ENCODE measurements around the gene LEMD3. TPM values are rescaled to one million over a fixed set of nuclear protein-coding genes. Genes with fewer than 3 reads are reported as not detected.

Gene LEMD3
- total RNA-seq, 2 donors from 2014 or later, result 55.6 to 102 TPM

DNA sequence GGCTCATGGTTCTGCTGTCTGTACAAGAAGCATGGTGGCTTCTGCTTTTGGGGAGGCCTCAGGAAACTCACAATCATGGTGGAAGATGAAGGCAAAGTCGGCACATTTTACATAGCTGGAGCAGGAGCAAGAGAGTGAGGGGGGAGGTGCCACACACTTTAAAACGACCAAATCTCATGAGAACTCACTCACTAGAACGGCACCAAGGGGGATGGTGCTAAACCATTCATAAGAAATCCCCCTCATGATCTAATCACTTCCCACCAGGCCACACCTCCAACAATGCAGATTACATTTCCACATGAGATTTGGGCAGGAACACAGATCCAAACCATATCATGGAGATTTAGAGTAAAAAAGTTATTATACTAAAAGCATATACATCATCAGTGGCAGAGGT is 13.6 kb upstream of the LEMD3 start:
- intact Hi-C loops (cut with DNase I), result no loop called here
- Histone ChIP-seq H3K27me3 (replicated peaks; ENCODE audit: insufficient read depth) (no peaks in the 10 kb centered on the region), H3K36me3 (no peaks in the 10 kb centered on the region), H3K4me1 (replicated peaks) (no peaks in the 10 kb centered on the region), H3K9me3 (no peaks in the 10 kb centered on the region), H3K27ac (no peak overlapping the region), H3K4me3 (no peak overlapping the region)
- TF ChIP-seq POLR2AphosphoS5 (IDR thresholded peaks at IDR 0.05) (no peak), POLR2A (IDR thresholded peaks at IDR 0.05) (no peak)
- TF ChIP-seq, protein P1, sequence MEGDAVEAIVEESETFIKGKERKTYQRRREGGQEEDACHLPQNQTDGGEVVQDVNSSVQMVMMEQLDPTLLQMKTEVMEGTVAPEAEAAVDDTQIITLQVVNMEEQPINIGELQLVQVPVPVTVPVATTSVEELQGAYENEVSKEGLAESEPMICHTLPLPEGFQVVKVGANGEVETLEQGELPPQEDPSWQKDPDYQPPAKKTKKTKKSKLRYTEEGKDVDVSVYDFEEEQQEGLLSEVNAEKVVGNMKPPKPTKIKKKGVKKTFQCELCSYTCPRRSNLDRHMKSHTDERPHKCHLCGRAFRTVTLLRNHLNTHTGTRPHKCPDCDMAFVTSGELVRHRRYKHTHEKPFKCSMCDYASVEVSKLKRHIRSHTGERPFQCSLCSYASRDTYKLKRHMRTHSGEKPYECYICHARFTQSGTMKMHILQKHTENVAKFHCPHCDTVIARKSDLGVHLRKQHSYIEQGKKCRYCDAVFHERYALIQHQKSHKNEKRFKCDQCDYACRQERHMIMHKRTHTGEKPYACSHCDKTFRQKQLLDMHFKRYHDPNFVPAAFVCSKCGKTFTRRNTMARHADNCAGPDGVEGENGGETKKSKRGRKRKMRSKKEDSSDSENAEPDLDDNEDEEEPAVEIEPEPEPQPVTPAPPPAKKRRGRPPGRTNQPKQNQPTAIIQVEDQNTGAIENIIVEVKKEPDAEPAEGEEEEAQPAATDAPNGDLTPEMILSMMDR (IDR thresholded peaks at IDR 0.05), result no peak
- no peak for DNase-seq (ENCODE audit: low spot score)
- 72% methylated on average over 3 of the region's 3 CpGs for WGBS

DNA sequence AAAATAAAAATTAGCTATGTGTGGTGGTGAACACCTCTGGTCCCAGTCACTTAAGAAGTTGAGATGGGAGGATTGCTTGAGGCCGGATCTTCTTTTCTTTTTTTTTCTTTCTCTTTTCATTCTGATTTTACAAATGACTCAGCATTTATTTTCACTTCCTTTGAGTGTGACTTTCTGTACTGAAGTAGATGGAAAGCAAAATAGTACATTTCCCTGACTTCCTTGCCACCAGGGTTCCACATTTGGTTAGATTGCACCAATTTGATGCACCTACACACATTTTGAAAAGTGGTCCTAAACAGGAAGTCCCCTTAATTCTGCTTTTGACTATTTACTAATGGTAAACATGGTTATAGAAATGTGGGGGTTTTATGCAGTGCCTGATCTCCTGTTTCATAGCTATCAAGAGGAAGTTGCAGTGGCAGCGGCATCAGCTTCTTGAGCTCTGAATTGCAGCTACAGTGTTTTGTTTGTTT is 13.0 kb upstream of the LEMD3 start:
- Histone ChIP-seq H3K9me3 (no peaks in the 10 kb centered on the region), H3K36me3 (no peaks in the 10 kb centered on the region), H3K27ac (no peak overlapping the region), H3K27me3 (replicated peaks; ENCODE audit: insufficient read depth) (no peaks in the 10 kb centered on the region), H3K4me3 (no peak overlapping the region), H3K4me1 (replicated peaks) (no peaks in the 10 kb centered on the region)
- intact Hi-C loops (cut with DNase I), result no loop called here
- TF ChIP-seq, protein P1 (IDR thresholded peaks at IDR 0.05), result no peak
- TF ChIP-seq POLR2AphosphoS5 (IDR thresholded peaks at IDR 0.05), result no peak
- TF ChIP-seq POLR2A (IDR thresholded peaks at IDR 0.05), result no peak
- no peak for DNase-seq (ENCODE audit: low spot score)
- WGBS, result 87% methylated on average over 2 of the region's 2 CpGs

DNA sequence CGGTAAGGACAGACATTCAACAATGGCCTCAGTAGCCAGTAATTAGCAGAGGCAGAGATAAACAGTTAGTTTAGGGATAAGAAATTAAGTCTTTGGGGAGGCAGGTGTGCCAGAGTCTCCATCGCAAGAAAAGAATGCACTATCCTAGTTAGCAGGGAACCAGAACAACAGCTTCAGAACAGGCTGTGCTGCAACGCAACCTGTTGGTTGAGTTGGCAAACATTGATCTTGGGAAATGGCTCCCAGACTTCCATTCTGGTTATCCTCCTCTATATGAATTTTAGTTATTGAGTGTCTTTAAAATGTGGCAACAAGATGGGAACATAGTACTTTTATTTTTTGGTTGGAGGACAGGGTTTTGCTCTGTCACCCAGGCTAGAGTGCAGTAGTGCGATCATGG is 12.3 kb upstream of the LEMD3 start:
- Histone ChIP-seq H3K4me3 (no peak overlapping the region), H3K9me3 (no peaks in the 10 kb centered on the region), H3K27me3 (replicated peaks; ENCODE audit: insufficient read depth) (no peaks in the 10 kb centered on the region), H3K27ac (no peak overlapping the region), H3K4me1 (replicated peaks) (no peaks in the 10 kb centered on the region), H3K36me3 (no peaks in the 10 kb centered on the region)
- 81% methylated on average over 4 of the region's 4 CpGs for WGBS
- intact Hi-C loops (cut with DNase I), result no loop called here
- TF ChIP-seq, protein P1 (IDR thresholded peaks at IDR 0.05), result no peak
- TF ChIP-seq POLR2A (IDR thresholded peaks at IDR 0.05) (no peak), POLR2AphosphoS5 (IDR thresholded peaks at IDR 0.05) (no peak)
- DNase-seq (ENCODE audit: low spot score), result no peak

DNA sequence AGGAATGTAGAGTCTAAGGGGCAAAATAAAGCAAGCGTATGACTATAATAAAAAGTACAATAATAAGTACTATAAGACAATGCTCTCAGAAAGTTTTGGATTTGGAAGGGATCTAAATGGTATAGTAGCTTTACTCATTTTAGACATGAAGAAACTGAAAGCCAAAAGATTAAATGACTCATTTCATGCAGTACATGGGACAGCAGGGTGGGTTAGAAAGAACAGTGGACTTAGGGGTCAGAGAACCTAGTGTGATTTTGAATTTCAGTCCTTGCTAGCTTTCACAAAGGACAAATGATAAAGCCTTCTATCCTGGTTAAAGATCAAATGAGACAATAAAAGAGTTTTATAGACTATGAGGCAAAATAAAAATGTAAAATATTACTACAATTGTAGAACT is 6.8 kb upstream of the LEMD3 start:
- Histone ChIP-seq H3K27me3 (replicated peaks; ENCODE audit: insufficient read depth) (no peaks in the 10 kb centered on the region), H3K4me3 (no peak overlapping the region), H3K4me1 (replicated peaks) (no peaks in the 10 kb centered on the region), H3K36me3 (no peaks in the 10 kb centered on the region), H3K9me3 (no peaks in the 10 kb centered on the region), H3K27ac (no peak overlapping the region)
- intact Hi-C loops (cut with DNase I), result loop anchor here (10.0 kb wide), 1 partner anchor 62 kb away; no protein-coding TSS in a partner anchor
- no peak for TF ChIP-seq POLR2AphosphoS5 (IDR thresholded peaks at IDR 0.05)
- TF ChIP-seq, protein P1 (IDR thresholded peaks at IDR 0.05), result no peak
- no peak for TF ChIP-seq POLR2A (IDR thresholded peaks at IDR 0.05)
- WGBS, result 98% methylated on average over 1 of the region's 1 CpG
- no peak for DNase-seq (ENCODE audit: low spot score)

DNA sequence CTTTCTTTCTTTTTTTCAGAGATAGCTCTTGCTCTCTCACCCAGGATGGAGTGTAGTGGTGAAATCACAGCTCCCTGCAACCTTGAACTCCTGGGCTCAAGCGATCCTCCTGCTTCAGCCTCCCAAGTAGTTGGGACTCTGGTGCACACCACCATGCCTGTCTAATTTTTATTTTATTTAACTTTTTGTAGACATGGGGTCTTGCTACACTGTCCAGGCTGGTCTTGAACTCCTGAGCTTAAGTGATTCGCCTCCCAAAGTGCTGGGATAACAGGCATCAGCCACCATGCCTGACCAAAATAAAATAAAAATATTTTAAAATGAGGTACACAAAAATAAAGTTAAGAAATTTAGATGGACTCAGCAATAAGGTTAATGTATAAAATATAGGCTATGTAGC is 5.1 kb upstream of the LEMD3 start:
- Histone ChIP-seq H3K27ac (no peak overlapping the region), H3K9me3 (no peaks in the 10 kb centered on the region), H3K4me1 (replicated peaks) (no peaks in the 10 kb centered on the region), H3K27me3 (replicated peaks; ENCODE audit: insufficient read depth) (no peaks in the 10 kb centered on the region), H3K36me3 (no peaks in the 10 kb centered on the region), H3K4me3 (no peak overlapping the region)
- DNase-seq (ENCODE audit: low spot score), result no peak
- no peak for TF ChIP-seq POLR2AphosphoS5 (IDR thresholded peaks at IDR 0.05)
- TF ChIP-seq, protein P1 (IDR thresholded peaks at IDR 0.05), result no peak
- no peak for TF ChIP-seq POLR2A (IDR thresholded peaks at IDR 0.05)
- intact Hi-C loops (cut with DNase I), result loop anchor here (10.0 kb wide), 1 partner anchor 61 kb away; no protein-coding TSS in a partner anchor
- WGBS, result 96% methylated on average over 2 of the region's 2 CpGs

Measured in prostate gland (tissue), 2 donors.